HepG2 (cell line): ENCODE results near the gene HCRTR1.

Source experiments
- HDAC6 ChIP-seq: fragments of 200-600 bp; sonication (generic); IDR thresholded peaks from 2 replicates; pipeline ENCODE4 v1.7.0; 2017; ENCODE audit warnings: mild to moderate bottlenecking, antibody characterized with exemption, low read length, low read depth
- POGK ChIP-seq: sonication (generic); formaldehyde crosslinking; conservative IDR thresholded peaks from 2 replicates; pipeline ENCODE4 v1.8.0; 2022; ENCODE audit warnings: mild to moderate bottlenecking, moderate library complexity, missing genetic modification reagents
- POLR2A ChIP-seq, 2 experiments: IDR thresholded peaks; 2 replicates each; pipeline ENCODE4 v1.6.1; 2011; ENCODE audit warnings: low read depth in 2 of 2, low read length in 2 of 2, mild to moderate bottlenecking in 1 of 2, moderate library complexity in 1 of 2; ENCODE audit not compliant: insufficient read depth in 1 of 2
- RAD21 ChIP-seq: fragments of 450-650 bp; formaldehyde crosslinking; IDR thresholded peaks from 2 replicates; pipeline ENCODE4 v1.5.0; 2020; ENCODE audit warnings: mild to moderate bottlenecking
- RFX5 ChIP-seq: IDR thresholded peaks from 2 replicates; pipeline ENCODE4 v1.6.1; 2011; ENCODE audit warnings: low read depth, low read length, improper control_type of control experiment
- ZFX ChIP-seq: sonication (generic); formaldehyde crosslinking; IDR thresholded peaks from 2 replicates; pipeline ENCODE4 v1.4.0; 2020; ENCODE audit warnings: mild to moderate bottlenecking, low read depth, missing genetic modification reagents, moderate library complexity
- TF ChIP-seq, protein P1 (sequence below): sonication (generic); formaldehyde crosslinking; IDR thresholded peaks from 2 replicates; pipeline ENCODE4 v1.5.0; 2020; ENCODE audit warnings: mild to moderate bottlenecking, missing genetic modification reagents, moderate library complexity
- TF ChIP-seq, protein P2 (sequence below): sonication (generic); formaldehyde crosslinking; IDR thresholded peaks from 2 replicates; pipeline ENCODE4 v1.4.0; 2020; ENCODE audit warnings: missing genetic modification reagents, borderline replicate concordance

GRCh38 chr1:31595836-31596736 is 21.4 kb upstream of the HCRTR1 start:
- TF ChIP-seq RAD21 (no peak), POGK (CRISPR knock-in tag) (no peak), ZFX (CRISPR knock-in tag) (no peak), HDAC6 (no peak), POLR2A (IDR thresholded peaks at IDR 0.05; ENCODE audit: insufficient read depth in 1 of 2, low read depth in 2 of 2, low read length in 2 of 2) (no peak), RFX5 (no peak)
- TF ChIP-seq, protein P1, sequence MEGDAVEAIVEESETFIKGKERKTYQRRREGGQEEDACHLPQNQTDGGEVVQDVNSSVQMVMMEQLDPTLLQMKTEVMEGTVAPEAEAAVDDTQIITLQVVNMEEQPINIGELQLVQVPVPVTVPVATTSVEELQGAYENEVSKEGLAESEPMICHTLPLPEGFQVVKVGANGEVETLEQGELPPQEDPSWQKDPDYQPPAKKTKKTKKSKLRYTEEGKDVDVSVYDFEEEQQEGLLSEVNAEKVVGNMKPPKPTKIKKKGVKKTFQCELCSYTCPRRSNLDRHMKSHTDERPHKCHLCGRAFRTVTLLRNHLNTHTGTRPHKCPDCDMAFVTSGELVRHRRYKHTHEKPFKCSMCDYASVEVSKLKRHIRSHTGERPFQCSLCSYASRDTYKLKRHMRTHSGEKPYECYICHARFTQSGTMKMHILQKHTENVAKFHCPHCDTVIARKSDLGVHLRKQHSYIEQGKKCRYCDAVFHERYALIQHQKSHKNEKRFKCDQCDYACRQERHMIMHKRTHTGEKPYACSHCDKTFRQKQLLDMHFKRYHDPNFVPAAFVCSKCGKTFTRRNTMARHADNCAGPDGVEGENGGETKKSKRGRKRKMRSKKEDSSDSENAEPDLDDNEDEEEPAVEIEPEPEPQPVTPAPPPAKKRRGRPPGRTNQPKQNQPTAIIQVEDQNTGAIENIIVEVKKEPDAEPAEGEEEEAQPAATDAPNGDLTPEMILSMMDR (CRISPR knock-in tag), result no peak
- TF ChIP-seq, protein P2, sequence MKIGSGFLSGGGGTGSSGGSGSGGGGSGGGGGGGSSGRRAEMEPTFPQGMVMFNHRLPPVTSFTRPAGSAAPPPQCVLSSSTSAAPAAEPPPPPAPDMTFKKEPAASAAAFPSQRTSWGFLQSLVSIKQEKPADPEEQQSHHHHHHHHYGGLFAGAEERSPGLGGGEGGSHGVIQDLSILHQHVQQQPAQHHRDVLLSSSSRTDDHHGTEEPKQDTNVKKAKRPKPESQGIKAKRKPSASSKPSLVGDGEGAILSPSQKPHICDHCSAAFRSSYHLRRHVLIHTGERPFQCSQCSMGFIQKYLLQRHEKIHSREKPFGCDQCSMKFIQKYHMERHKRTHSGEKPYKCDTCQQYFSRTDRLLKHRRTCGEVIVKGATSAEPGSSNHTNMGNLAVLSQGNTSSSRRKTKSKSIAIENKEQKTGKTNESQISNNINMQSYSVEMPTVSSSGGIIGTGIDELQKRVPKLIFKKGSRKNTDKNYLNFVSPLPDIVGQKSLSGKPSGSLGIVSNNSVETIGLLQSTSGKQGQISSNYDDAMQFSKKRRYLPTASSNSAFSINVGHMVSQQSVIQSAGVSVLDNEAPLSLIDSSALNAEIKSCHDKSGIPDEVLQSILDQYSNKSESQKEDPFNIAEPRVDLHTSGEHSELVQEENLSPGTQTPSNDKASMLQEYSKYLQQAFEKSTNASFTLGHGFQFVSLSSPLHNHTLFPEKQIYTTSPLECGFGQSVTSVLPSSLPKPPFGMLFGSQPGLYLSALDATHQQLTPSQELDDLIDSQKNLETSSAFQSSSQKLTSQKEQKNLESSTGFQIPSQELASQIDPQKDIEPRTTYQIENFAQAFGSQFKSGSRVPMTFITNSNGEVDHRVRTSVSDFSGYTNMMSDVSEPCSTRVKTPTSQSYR (CRISPR knock-in tag), result no peak
